HL-60 (cell line): Measurements from ENCODE around the gene PAH.

Source experiments
- DNase-seq, 2 experiments: peaks; one replicate each; pipeline ENCODE4 v3.0.0-alpha.2; 2010 to 2020; ENCODE audit warnings: low read depth in 1 of 2, low spot score in 1 of 2
- H3K27ac ChIP-seq: fragments of 250-450 bp; sonication (Bioruptor Pico); replicated peaks from 2 replicates; pipeline ENCODE4 v1.5.1; 2020; ENCODE audit warnings: mild to moderate bottlenecking, moderate library complexity
- H3K27me3 ChIP-seq: fragments of 250-450 bp; sonication (Bioruptor Pico); 2 replicates; pipeline ENCODE4 v1.5.1; 2021; ENCODE audit warnings: mild to moderate bottlenecking, moderate library complexity; ENCODE audit not compliant: insufficient read depth, poor library complexity, severe bottlenecking
- H3K4me3 ChIP-seq: replicated peaks from 2 replicates; pipeline ENCODE4 v1.5.1; 2011; ENCODE audit warnings: mild to moderate bottlenecking, control low read depth, low read length; ENCODE audit not compliant: insufficient read depth
- GABPA ChIP-seq: IDR thresholded peaks from 2 replicates; pipeline ENCODE4 v1.6.1; 2012; ENCODE audit warnings: low read depth
- POLR2AphosphoS5 ChIP-seq: IDR thresholded peaks from 2 replicates; pipeline ENCODE4 v1.6.1; 2012; ENCODE audit warnings: low read depth
- SPI1 ChIP-seq: IDR thresholded peaks from 2 replicates; pipeline ENCODE4 v1.6.1; 2012; ENCODE audit warnings: low read depth, mild to moderate bottlenecking, borderline replicate concordance
- TF ChIP-seq, protein P1 (sequence below): IDR thresholded peaks from one replicate; pipeline ENCODE4 v1.5.1; 2011; ENCODE audit warnings: low read length, control low read depth, inconsistent platforms; ENCODE audit not compliant: insufficient read depth
- TF ChIP-seq, protein P2 (sequence below): IDR thresholded peaks from 2 replicates; pipeline ENCODE4 v1.6.1; 2012; ENCODE audit warnings: low read depth; ENCODE audit not compliant: insufficient replicate concordance

PAH gene

GRCh38 chr12:102900389-102900788 is 16.7 kb downstream of the PAH start:
- TF ChIP-seq SPI1 (no peak), GABPA (no peak), POLR2AphosphoS5 (no peak)
- TF ChIP-seq, protein P1, sequence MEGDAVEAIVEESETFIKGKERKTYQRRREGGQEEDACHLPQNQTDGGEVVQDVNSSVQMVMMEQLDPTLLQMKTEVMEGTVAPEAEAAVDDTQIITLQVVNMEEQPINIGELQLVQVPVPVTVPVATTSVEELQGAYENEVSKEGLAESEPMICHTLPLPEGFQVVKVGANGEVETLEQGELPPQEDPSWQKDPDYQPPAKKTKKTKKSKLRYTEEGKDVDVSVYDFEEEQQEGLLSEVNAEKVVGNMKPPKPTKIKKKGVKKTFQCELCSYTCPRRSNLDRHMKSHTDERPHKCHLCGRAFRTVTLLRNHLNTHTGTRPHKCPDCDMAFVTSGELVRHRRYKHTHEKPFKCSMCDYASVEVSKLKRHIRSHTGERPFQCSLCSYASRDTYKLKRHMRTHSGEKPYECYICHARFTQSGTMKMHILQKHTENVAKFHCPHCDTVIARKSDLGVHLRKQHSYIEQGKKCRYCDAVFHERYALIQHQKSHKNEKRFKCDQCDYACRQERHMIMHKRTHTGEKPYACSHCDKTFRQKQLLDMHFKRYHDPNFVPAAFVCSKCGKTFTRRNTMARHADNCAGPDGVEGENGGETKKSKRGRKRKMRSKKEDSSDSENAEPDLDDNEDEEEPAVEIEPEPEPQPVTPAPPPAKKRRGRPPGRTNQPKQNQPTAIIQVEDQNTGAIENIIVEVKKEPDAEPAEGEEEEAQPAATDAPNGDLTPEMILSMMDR: no peak
- TF ChIP-seq, protein P2, sequence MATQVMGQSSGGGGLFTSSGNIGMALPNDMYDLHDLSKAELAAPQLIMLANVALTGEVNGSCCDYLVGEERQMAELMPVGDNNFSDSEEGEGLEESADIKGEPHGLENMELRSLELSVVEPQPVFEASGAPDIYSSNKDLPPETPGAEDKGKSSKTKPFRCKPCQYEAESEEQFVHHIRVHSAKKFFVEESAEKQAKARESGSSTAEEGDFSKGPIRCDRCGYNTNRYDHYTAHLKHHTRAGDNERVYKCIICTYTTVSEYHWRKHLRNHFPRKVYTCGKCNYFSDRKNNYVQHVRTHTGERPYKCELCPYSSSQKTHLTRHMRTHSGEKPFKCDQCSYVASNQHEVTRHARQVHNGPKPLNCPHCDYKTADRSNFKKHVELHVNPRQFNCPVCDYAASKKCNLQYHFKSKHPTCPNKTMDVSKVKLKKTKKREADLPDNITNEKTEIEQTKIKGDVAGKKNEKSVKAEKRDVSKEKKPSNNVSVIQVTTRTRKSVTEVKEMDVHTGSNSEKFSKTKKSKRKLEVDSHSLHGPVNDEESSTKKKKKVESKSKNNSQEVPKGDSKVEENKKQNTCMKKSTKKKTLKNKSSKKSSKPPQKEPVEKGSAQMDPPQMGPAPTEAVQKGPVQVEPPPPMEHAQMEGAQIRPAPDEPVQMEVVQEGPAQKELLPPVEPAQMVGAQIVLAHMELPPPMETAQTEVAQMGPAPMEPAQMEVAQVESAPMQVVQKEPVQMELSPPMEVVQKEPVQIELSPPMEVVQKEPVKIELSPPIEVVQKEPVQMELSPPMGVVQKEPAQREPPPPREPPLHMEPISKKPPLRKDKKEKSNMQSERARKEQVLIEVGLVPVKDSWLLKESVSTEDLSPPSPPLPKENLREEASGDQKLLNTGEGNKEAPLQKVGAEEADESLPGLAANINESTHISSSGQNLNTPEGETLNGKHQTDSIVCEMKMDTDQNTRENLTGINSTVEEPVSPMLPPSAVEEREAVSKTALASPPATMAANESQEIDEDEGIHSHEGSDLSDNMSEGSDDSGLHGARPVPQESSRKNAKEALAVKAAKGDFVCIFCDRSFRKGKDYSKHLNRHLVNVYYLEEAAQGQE: no peak
- H3K27me3 ChIP-seq: no peaks in the 10 kb centered on the region
- no peak overlapping the region for H3K27ac ChIP-seq
- DNase-seq: no peak
- H3K4me3 ChIP-seq: no peak overlapping the region

DNA sequence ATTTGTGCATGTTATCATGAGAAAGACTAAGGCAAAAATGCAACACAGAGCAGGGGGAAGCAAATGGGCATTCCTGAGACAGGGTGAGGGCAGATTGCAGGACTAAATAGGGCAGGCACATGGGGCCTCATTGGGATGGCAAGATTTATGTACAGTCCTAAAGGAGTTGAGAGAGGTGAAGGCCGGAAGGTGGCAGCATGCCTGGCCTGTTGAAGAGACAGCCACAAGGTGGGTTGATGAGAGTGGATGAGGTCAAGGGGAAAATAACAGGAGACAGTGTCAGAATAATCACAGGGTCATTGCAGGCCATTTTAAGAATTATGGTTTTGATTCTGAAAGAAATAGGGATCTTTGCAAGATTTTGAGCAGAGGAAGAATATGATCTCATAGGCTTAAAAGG is 21.0 kb downstream of the PAH start:
- no peak for DNase-seq
- no peak overlapping the region for H3K4me3 ChIP-seq
- TF ChIP-seq, protein P1: no peak
- TF ChIP-seq, protein P2: no peak
- TF ChIP-seq SPI1 (no peak), GABPA (no peak), POLR2AphosphoS5 (no peak)

DNA sequence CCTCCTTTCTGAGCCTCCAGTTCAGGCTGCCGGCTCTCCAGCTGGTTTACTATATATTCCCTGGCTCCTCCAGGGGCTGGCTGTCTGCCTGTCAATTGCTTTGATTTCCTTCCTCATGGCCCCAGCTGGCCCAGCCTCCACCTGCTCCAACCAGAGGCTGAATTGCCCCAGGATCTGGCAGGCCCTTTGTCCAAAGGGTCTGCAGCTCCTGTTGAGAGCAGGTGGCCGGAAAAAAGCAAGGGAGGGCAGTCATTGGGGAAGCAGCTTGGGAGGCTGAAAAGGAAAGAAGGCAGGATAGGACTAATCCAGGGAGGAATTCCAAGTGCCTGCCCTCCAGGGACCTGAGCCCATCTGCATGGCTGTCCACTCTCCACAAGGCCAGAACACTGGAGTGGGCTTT is 25.3 kb downstream of the PAH start:
- H3K27me3 ChIP-seq: no peaks in the 10 kb centered on the region
- TF ChIP-seq, protein P1: no peak
- TF ChIP-seq SPI1 (no peak), POLR2AphosphoS5 (no peak), GABPA (no peak)
- TF ChIP-seq, protein P2: no peak
- DNase-seq: no peak
- no peak overlapping the region for H3K4me3 ChIP-seq
- no peak overlapping the region for H3K27ac ChIP-seq

More for the DNA sequence above, 21.0 kb downstream of the PAH start:
- no peak overlapping the region for H3K27ac ChIP-seq
- no peaks in the 10 kb centered on the region for H3K27me3 ChIP-seq
